Measurements from ENCODE around the gene ATP6V0A1.
A peak's percentile ranks its signal among the peaks of the same experiment; 100 is the strongest.

ATP6V0A1 gene

GRCh38 chr17:42563950-42564349 is 105.3 kb downstream of the ATP6V0A1 start:
- DNase-seq, result no peak

GRCh38 chr17:42564815-42565522 is 106.3 kb downstream of the ATP6V0A1 start:
- DNase-seq, result no peak

- no peak for DNase-seq
Observed at GRCh38 chr17:42565523-42566214, 107.0 kb downstream of the ATP6V0A1 start.

GRCh38 chr17:42566215-42566882 is 107.7 kb downstream of the ATP6V0A1 start:
- DNase-seq, result no peak

- peak; percentile 96 for DNase-seq
Observed at GRCh38 chr17:42566883-42567573, 108.3 kb downstream of the ATP6V0A1 start, which contains the start of gene MLX. Gene MLX, plus strand, starts transcription at chr17:42567100. Its CDS starts 25 bp downstream, at chr17:42567125.

GRCh38 chr17:42568341-42569111 is 109.8 kb downstream of the ATP6V0A1 start:
- no peak for DNase-seq

GRCh38 chr17:42571435-42572225 is 113.0 kb downstream of the ATP6V0A1 start:
- DNase-seq, result no peak

Data from activated CD4-positive, alpha-beta T cell treated with anti-CD3 and anti-CD28 coated beads, Interleukin-2, Interleukin-6, amounts not matched to agents 100 ng/mL and 50 ng/mL, durations not matched to agents 16 hours and 8 hours (primary cell).